K562 (cell line): Measurements from ENCODE around the gene RHBDF2. TPM values are rescaled to one million over a fixed set of nuclear protein-coding genes. Genes with fewer than 3 reads are reported as not detected.

ENCODE experiments used
- DEAF1 ChIP-seq: fragments of 450-650 bp; formaldehyde crosslinking; IDR thresholded peaks from 2 replicates; pipeline ENCODE4 v1.4.0; 2020; ENCODE audit warnings: mild to moderate bottlenecking, moderate library complexity
- DIDO1 ChIP-seq: fragments of 450-650 bp; IDR thresholded peaks from 2 replicates; pipeline ENCODE4 v1.6.1; 2016; ENCODE audit warnings: low read depth, missing biosample characterization, missing genetic modification characterization
- DPF2 ChIP-seq: fragments of 450-650 bp; IDR thresholded peaks from 2 replicates; pipeline ENCODE4 v1.6.1; 2016
- E2F5 ChIP-seq: sonication (generic); formaldehyde crosslinking; IDR thresholded peaks from 2 replicates; pipeline ENCODE4 v1.8.0; 2022; ENCODE audit warnings: mild to moderate bottlenecking, missing genetic modification reagents
- GTF2E2 ChIP-seq: fragments of 200-800 bp; sonication (Bioruptor generic); IDR thresholded peaks from 2 replicates; pipeline ENCODE4 v1.6.1; 2016; ENCODE audit warnings: missing genetic modification characterization, missing compliant biosample characterization
- MCM5 ChIP-seq: fragments of 450-650 bp; IDR thresholded peaks from 2 replicates; pipeline ENCODE4 v1.6.1; 2016; ENCODE audit warnings: low read depth
- NFYB ChIP-seq: IDR thresholded peaks from 2 replicates; pipeline ENCODE4 v1.6.1; 2011; ENCODE audit warnings: mild to moderate bottlenecking, moderate library complexity; ENCODE audit not compliant: insufficient read length; ENCODE audit errors: extremely low read depth
- PRPF4 ChIP-seq: fragments of 200-400 bp; formaldehyde crosslinking; IDR thresholded peaks from one replicate; pipeline ENCODE4 v1.6.1; 2017; ENCODE audit warnings: low read length, low read depth, mild to moderate bottlenecking; ENCODE audit not compliant: insufficient read depth, poor library complexity, severe bottlenecking
- RHOXF2B ChIP-seq: fragments of 250-450 bp; sonication (Bioruptor Pico); conservative IDR thresholded peaks from 2 replicates; pipeline ENCODE4 v1.5.1; 2021
- SAFB2 ChIP-seq: fragments of 200-400 bp; formaldehyde crosslinking; IDR thresholded peaks from 2 replicates; pipeline ENCODE4 v1.6.1; 2018; ENCODE audit warnings: borderline replicate concordance, low read length, low read depth, moderate library complexity; ENCODE audit not compliant: severe bottlenecking
- SETDB1 ChIP-seq: IDR thresholded peaks from one replicate; pipeline ENCODE4 v1.6.1; 2012; ENCODE audit warnings: low read length, control low read depth, inconsistent platforms
- SIN3B ChIP-seq: fragments of 450-650 bp; IDR thresholded peaks from 2 replicates; pipeline ENCODE4 v1.6.1; 2017; ENCODE audit warnings: low read depth, mild to moderate bottlenecking, moderate library complexity
- SIRT6 ChIP-seq: IDR thresholded peaks from one replicate; pipeline ENCODE4 v1.6.1; 2012; ENCODE audit warnings: low read depth, mild to moderate bottlenecking, control low read depth, inconsistent platforms, low read length, moderate library complexity
- SMAD2 ChIP-seq: fragments of 150-350 bp; IDR thresholded peaks from 2 replicates; pipeline ENCODE4 v1.6.1; 2014; ENCODE audit warnings: low read depth, mild to moderate bottlenecking, low read length
- SREBF1 ChIP-seq: fragments of 150-350 bp; IDR thresholded peaks from 2 replicates; pipeline ENCODE4 v1.6.1; 2014; ENCODE audit warnings: antibody characterized with exemption, low read depth, low read length, borderline replicate concordance
- TGIF2 ChIP-seq: sonication (generic); formaldehyde crosslinking; IDR thresholded peaks from 2 replicates; pipeline ENCODE4 v1.8.1; 2022; ENCODE audit warnings: mild to moderate bottlenecking, missing genetic modification reagents, moderate library complexity
- ZNF41 ChIP-seq: fragments of 250-450 bp; sonication (Bioruptor Pico); conservative IDR thresholded peaks from 2 replicates; pipeline ENCODE4 v1.4.0; 2020; ENCODE audit warnings: mild to moderate bottlenecking
- polyA plus RNA-seq, 8 experiments: library from polyadenylated mRNA; depleted of rRNA in 4 of 8; stranded (reverse) in 5 of 8; unstranded in 3 of 8; fragments of >200 nt; fragmentation: Nextera tagmentation in 2 of 8; fragmentation: Illumina TruSeq in 1 of 8; extraction: Ambion mirVana in 2 of 8; extraction: Trizol in 1 of 8; gene quantifications; 2 replicates each; pipeline versions ENCODE4 v1.2.1 to v1.2.3, GENCODE V29; 2011 to 2014; ENCODE audit warnings: inconsistent platforms in 1 of 8, missing spikeins in 1 of 8
- total RNA-seq, 7 experiments: library from RNA; depleted of rRNA in 6 of 7; stranded (reverse); fragments of >200 nt in 6 of 7; fragmentation: Illumina TruSeq in 2 of 7; extraction: Trizol in 2 of 7; gene quantifications; 2 replicates each; pipeline versions ENCODE4 v1.2.1 to v1.2.3, GENCODE V29; 2011 to 2021; ENCODE audit warnings: low replicate concordance in 1 of 7
- TF ChIP-seq, protein P1 (sequence below), 3 experiments: fragments of 200-800 bp in 1 of 3; fragments of 250-450 bp in 1 of 3; fragments of 450-650 bp in 1 of 3; sonication (Bioruptor Pico) in 1 of 3; sonication (Bioruptor generic) in 1 of 3; formaldehyde crosslinking in 1 of 3; IDR thresholded peaks; 2 replicates each; pipeline versions ENCODE4 v1.6.1 to v1.8.0; 2016 to 2022; ENCODE audit warnings: mild to moderate bottlenecking in 2 of 3, missing genetic modification characterization in 2 of 3, missing compliant biosample characterization in 1 of 3, moderate library complexity in 1 of 3
- TF ChIP-seq, protein P2 (sequence below): fragments of 450-650 bp; formaldehyde crosslinking; IDR thresholded peaks from 2 replicates; pipeline ENCODE4 v1.4.0; 2022; ENCODE audit warnings: missing genetic modification characterization

RHBDF2 gene
- total and polyA plus RNA-seq, 9 of the 15 experiments (the other 6 are each of a cell fraction or from before 2014, with no cell fraction given) = 0.04 to 2.8 (median 1.1) TPM

DNA sequence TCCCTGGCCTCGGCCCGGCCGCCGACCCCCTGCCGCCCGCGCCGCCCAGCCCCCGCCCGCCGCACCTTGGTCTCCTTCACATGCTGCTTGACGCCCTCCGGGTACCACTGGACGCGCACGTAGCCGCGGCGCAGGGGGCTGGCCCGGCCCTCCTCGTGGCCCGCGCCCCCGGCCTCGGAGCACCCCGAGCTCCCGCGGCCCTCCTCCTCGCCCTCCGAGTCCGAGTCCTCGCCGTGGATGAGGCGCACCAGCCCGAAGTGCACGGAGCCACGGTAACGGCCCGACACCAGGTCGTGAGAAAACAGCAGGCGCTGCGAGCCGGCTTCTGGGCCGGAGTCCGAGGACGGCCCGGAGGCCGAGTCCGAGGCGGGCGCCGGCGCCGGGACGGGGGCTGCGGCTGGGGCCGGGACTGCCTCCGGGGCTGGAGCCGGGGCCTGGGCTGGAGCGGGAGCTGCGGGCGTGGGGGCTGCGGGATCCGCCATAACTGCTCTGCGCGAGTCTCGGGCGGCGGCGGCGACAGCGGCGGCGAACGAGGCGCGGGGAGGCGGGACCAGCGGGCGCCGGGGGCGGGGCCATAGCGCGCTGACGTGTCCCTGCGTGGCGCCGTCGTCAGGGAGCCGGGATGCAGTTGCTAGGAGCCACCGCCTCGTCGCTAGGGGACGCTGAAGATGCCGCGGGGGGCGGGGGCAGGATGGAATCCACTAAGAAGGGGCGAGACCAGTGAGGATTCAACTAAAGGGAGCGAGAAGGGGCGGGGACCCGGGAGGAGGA lies 48.4 kb downstream of the RHBDF2 start, which contains the start of gene UBE2O (continued):
- TF ChIP-seq DEAF1 (CRISPR knock-in tag) = no peak
- TF ChIP-seq TGIF2 (CRISPR knock-in tag) = no peak
- no peak for TF ChIP-seq MCM5
- no peak for TF ChIP-seq SREBF1
- no peak for TF ChIP-seq SETDB1
- TF ChIP-seq, protein P1, sequence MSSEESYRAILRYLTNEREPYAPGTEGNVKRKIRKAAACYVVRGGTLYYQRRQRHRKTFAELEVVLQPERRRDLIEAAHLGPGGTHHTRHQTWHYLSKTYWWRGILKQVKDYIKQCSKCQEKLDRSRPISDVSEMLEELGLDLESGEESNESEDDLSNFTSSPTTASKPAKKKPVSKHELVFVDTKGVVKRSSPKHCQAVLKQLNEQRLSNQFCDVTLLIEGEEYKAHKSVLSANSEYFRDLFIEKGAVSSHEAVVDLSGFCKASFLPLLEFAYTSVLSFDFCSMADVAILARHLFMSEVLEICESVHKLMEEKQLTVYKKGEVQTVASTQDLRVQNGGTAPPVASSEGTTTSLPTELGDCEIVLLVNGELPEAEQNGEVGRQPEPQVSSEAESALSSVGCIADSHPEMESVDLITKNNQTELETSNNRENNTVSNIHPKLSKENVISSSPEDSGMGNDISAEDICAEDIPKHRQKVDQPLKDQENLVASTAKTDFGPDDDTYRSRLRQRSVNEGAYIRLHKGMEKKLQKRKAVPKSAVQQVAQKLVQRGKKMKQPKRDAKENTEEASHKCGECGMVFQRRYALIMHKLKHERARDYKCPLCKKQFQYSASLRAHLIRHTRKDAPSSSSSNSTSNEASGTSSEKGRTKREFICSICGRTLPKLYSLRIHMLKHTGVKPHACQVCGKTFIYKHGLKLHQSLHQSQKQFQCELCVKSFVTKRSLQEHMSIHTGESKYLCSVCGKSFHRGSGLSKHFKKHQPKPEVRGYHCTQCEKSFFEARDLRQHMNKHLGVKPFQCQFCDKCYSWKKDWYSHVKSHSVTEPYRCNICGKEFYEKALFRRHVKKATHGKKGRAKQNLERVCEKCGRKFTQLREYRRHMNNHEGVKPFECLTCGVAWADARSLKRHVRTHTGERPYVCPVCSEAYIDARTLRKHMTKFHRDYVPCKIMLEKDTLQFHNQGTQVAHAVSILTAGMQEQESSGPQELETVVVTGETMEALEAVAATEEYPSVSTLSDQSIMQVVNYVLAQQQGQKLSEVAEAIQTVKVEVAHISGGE (CRISPR knock-in tag; IDR thresholded peaks at IDR 0.05) = no peak
- TF ChIP-seq SMAD2 = no peak
- TF ChIP-seq DPF2 = no peak
- no peak for TF ChIP-seq ZNF41 (CRISPR knock-in tag)
- TF ChIP-seq, protein P2, sequence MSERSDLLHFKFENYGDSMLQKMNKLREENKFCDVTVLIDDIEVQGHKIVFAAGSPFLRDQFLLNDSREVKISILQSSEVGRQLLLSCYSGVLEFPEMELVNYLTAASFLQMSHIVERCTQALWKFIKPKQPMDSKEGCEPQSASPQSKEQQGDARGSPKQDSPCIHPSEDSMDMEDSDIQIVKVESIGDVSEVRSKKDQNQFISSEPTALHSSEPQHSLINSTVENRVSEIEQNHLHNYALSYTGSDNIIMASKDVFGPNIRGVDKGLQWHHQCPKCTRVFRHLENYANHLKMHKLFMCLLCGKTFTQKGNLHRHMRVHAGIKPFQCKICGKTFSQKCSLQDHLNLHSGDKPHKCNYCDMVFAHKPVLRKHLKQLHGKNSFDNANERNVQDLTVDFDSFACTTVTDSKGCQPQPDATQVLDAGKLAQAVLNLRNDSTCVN = no peak
- no peak for TF ChIP-seq E2F5 (CRISPR knock-in tag)
- no peak for TF ChIP-seq NFYB
- no peak for TF ChIP-seq DIDO1 (tag)
- no peak for TF ChIP-seq SIRT6
- TF ChIP-seq SIN3B = peak; percentile 77
- no peak for TF ChIP-seq SAFB2
- TF ChIP-seq PRPF4 = no peak
- no peak for TF ChIP-seq RHOXF2B (CRISPR knock-in tag)
- no peak for TF ChIP-seq GTF2E2 (tag)
